ENCODE results near the gene PPM1M. TPM values are rescaled to one million over a fixed set of nuclear protein-coding genes. Genes with fewer than 3 reads are reported as not detected.

The PPM1M gene
- total RNA-seq, 1 donor from 2014 or later = 44.6 TPM

DNA sequence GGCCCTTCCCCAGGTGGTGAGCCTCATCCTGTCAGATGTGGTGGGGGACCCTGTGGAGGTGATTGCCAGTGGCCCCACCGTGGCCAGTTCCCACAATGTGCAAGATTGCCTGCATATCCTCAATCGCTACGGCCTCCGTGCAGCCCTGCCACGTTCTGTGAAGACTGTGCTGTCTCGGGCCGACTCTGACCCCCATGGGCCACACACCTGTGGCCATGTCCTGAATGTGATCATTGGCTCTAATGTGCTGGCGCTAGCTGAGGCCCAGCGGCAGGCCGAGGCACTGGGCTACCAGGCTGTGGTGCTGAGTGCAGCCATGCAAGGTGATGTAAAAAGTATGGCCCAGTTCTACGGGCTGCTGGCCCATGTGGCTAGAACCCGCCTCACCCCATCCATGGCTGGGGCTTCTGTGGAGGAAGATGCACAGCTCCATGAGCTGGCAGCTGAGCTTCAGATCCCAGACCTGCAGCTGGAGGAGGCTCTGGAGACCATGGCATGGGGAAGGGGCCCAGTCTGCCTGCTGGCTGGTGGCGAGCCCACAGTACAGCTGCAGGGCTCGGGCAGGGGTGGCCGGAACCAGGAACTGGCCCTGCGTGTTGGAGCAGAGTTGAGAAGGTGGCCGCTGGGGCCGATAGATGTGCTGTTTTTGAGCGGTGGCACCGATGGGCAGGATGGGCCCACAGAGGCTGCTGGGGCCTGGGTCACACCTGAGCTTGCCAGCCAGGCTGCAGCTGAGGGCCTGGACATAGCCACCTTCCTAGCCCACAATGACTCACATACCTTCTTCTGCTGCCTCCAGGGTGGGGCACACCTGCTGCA, 46.9 kb downstream of the PPM1M start:
- no peak overlapping the region for H3K27ac Mint-ChIP-seq
- intact Hi-C loops (cut with micrococcal nuclease) = no loop called here
- POLR2A ChIA-PET = interaction anchor here (1.1 kb wide), 1 partner anchor 47 kb away, joined by 3 read pairs; no protein-coding TSS in a partner anchor
- H3K4me1 Mint-ChIP-seq = peaks cover 28% of the 10 kb centered on the region
- peaks cover 44% of the 10 kb centered on the region for H3K36me3 Mint-ChIP-seq (ENCODE audit: low read depth)
- no peak for ATAC-seq (ENCODE audit: low read depth)
- no peaks in the 10 kb centered on the region for H3K9me3 Mint-ChIP-seq
- no peaks in the 10 kb centered on the region for H3K27me3 Mint-ChIP-seq
- H3K4me3 Mint-ChIP-seq = no peak overlapping the region
- DNase-seq = no peak
- TF ChIP-seq, protein P1, sequence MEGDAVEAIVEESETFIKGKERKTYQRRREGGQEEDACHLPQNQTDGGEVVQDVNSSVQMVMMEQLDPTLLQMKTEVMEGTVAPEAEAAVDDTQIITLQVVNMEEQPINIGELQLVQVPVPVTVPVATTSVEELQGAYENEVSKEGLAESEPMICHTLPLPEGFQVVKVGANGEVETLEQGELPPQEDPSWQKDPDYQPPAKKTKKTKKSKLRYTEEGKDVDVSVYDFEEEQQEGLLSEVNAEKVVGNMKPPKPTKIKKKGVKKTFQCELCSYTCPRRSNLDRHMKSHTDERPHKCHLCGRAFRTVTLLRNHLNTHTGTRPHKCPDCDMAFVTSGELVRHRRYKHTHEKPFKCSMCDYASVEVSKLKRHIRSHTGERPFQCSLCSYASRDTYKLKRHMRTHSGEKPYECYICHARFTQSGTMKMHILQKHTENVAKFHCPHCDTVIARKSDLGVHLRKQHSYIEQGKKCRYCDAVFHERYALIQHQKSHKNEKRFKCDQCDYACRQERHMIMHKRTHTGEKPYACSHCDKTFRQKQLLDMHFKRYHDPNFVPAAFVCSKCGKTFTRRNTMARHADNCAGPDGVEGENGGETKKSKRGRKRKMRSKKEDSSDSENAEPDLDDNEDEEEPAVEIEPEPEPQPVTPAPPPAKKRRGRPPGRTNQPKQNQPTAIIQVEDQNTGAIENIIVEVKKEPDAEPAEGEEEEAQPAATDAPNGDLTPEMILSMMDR (IDR thresholded peaks at IDR 0.05) = no peak
- CTCF ChIA-PET = interaction anchor here (0.8 to 15.8 kb wide), 9 partner anchors 8 to 92 kb away, joined by 3 to 248 read pairs (median 4); partner anchors contain the start of gene WDR82

- peaks cover 20% of the 10 kb centered on the region for H3K4me1 Mint-ChIP-seq
Measured at GRCh38 chr3:52293491-52294319, 48.1 kb downstream of the PPM1M start.

GRCh38 chr3:52294320-52295150, 49.0 kb downstream of the PPM1M start:
- H3K27ac Mint-ChIP-seq = no peak overlapping the region
- TF ChIP-seq, protein P1 (IDR thresholded peaks at IDR 0.05) = no peak
- no peak for ATAC-seq (ENCODE audit: low read depth)
- intact Hi-C loops (cut with micrococcal nuclease) = no loop called here
- H3K27me3 Mint-ChIP-seq = no peaks in the 10 kb centered on the region
- CTCF ChIA-PET = interaction anchor here (15.8 kb wide), 1 partner anchor 44 kb away, joined by 248 read pairs; no protein-coding TSS in a partner anchor
- H3K9me3 Mint-ChIP-seq = no peaks in the 10 kb centered on the region
- peaks cover 40% of the 10 kb centered on the region for H3K36me3 Mint-ChIP-seq (ENCODE audit: low read depth)
- POLR2A ChIA-PET = no interaction called here
- no peak overlapping the region for H3K4me3 Mint-ChIP-seq
- peaks cover 18% of the 10 kb centered on the region for H3K4me1 Mint-ChIP-seq
- DNase-seq = no peak

More at GRCh38 chr3:52293491-52294319, 48.1 kb downstream of the PPM1M start:
- no peak overlapping the region for H3K27ac Mint-ChIP-seq
- CTCF ChIA-PET = interaction anchor here (15.8 kb wide), 1 partner anchor 45 kb away, joined by 248 read pairs; no protein-coding TSS in a partner anchor
- no peak for ATAC-seq (ENCODE audit: low read depth)
- peaks cover 40% of the 10 kb centered on the region for H3K36me3 Mint-ChIP-seq (ENCODE audit: low read depth)
- TF ChIP-seq, protein P1 (IDR thresholded peaks at IDR 0.05) = no peak
- DNase-seq = no peak
- H3K9me3 Mint-ChIP-seq = no peaks in the 10 kb centered on the region
- H3K4me3 Mint-ChIP-seq = no peak overlapping the region
- no peaks in the 10 kb centered on the region for H3K27me3 Mint-ChIP-seq
- POLR2A ChIA-PET = no interaction called here
- intact Hi-C loops (cut with micrococcal nuclease) = no loop called here

- no peak overlapping the region for H3K27ac Mint-ChIP-seq
- TF ChIP-seq, protein P1 (IDR thresholded peaks at IDR 0.05) = no peak
- POLR2A ChIA-PET = interaction anchor here (0.6 to 1.6 kb wide), 3 partner anchors 17 to 117 kb away, joined by 4 to 6 read pairs (median 6); no protein-coding TSS in a partner anchor
Measured at GRCh38 chr3:52295671-52296208, 50.2 kb downstream of the PPM1M start.

More at GRCh38 chr3:52295671-52296208, 50.2 kb downstream of the PPM1M start:
- CTCF ChIA-PET = interaction anchor here (1.2 to 15.8 kb wide), 2 partner anchors 43 to 76 kb away, joined by 4 to 248 read pairs; no protein-coding TSS in a partner anchor
- intact Hi-C loops (cut with micrococcal nuclease) = no loop called here
- Mint-ChIP-seq H3K36me3 (ENCODE audit: low read depth) (peaks cover 40% of the 10 kb centered on the region), H3K9me3 (no peaks in the 10 kb centered on the region), H3K4me1 (peaks cover 22% of the 10 kb centered on the region), H3K27me3 (no peaks in the 10 kb centered on the region), H3K4me3 (no peak overlapping the region)
- no peak for DNase-seq
- ATAC-seq (ENCODE audit: low read depth) = no peak

Measured in activated B cell treated with CpG ODN at 0.5 μM for 24 hours (primary cell).